RWPE1 (cell line): ENCODE measurements around the gene CBFA2T3.
"Not testable (repeated sequence)": the region's sequence is repeated elsewhere in the genome, so short reads cannot be mapped to it uniquely, and the experiment has no call there.

ENCODE experiments used
- CTCF ChIA-PET: fragments of 350-600 bp; sonication (Branson Sonifier 250); formaldehyde crosslinking; extraction: SDS; loops from one replicate; lab custom pipeline; 2021; lab: Yijun Ruan, JAX
- POLR2A ChIA-PET: fragments of 400-600 bp; formaldehyde crosslinking; extraction: SDS; loops from one replicate; lab custom pipeline; 2020; ENCODE audit warnings: antibody characterized with exemption; ENCODE audit not compliant: low non-redundant PET; lab: Yijun Ruan, JAX
- DNase-seq: peaks from one replicate; pipeline ENCODE4 v3.0.0; 2012; ENCODE audit warnings: low spot score
- H3K27ac ChIP-seq: fragments of 450-650 bp; 2 replicates; pipeline ENCODE4 v1.5.1; 2017
- CTCF ChIP-seq: fragments of 450-650 bp; conservative IDR thresholded peaks from 2 replicates; pipeline ENCODE4 v1.5.1; 2017; ENCODE audit warnings: low read depth, mild to moderate bottlenecking

Gene CBFA2T3

GRCh38 chr16:89012622-89012995 lies 35.6 kb upstream of the CBFA2T3 start:
- DNase-seq: no peak
- ChIA-PET CTCF (no interaction called here), POLR2A (no interaction called here)
- TF ChIP-seq CTCF: no peak
- no peak overlapping the region for H3K27ac ChIP-seq

DNA sequence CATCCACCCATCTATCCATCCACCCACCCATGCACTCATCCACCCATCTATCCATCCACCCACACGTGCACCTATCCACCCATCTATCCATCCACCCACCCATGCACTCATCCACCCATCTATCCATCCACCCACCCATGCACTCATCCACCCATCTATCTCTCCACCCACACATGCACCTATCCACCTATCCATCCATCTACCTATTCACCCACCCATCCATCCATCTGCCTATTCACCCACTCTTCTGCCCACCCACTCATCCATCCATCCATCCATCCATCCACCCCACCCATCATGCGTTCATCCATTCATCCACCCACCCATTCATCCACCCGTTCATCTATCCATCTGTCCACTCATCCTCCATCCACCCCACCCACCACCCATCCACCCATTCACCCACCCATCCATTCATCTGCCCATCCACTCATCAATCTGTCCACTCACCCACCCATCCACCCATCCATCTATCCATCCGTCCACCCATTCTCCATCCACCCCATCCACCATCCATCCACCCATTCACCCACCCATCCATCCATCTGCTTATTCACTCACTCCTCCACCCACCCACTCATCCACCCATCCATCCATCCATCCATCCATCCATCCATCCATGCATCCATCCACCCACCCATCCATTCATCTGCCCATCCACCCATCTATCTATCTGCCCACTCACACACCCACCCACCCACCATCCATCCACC lies 35.1 kb upstream of the CBFA2T3 start:
- DNase-seq: no peak
- ChIA-PET CTCF (no interaction called here), POLR2A (no interaction called here)
- no peak overlapping the region for H3K27ac ChIP-seq
- TF ChIP-seq CTCF: no peak

GRCh38 chr16:89010210-89010925 lies 33.4 kb upstream of the CBFA2T3 start:
- no peak overlapping the region for H3K27ac ChIP-seq
- DNase-seq: no peak
- ChIA-PET POLR2A (no interaction called here), CTCF (no interaction called here)
- TF ChIP-seq CTCF: no peak

DNA sequence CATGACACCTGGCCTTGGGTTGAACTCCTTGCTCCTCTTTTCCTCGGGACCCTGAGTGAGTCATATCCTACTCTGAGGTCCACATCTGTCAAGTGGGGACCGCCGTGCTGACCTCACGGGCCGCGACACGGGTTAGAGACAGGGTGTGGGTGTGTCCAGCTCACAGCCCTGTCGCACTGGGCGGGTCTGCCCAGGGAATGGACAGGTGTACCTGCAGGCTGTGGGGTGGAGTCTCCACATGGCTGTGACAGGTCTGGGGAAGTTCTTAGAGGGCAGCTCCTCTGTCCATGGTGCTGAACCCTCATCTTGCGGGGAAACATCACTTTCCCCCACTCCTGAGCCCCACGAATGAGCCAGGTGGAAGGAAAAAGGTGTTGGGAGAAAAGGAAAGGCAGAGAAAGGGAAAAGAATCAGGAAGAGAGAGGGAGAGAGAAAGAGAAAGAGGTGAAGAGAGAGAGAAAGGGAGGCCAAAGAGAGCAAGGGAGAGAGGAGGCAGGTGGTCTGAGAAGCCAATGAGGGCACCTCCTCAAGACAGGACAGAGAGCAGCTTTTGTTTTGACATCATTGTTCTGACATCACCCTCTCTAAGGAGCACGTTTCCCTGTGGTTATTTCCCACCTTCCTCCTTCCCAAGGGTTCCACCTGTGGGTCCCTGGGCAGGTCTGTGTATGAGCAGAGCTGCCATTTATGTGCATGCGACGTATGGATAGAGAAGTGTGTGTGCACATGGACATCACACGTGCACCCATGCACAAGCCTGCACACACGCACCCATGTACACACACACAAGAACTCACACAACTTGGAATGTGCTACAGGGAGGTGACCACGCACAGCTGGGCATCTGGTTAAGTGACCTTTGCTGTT lies 32.6 kb upstream of the CBFA2T3 start:
- CTCF ChIA-PET: no interaction called here
- DNase-seq: no peak
- TF ChIP-seq CTCF: no peak
- POLR2A ChIA-PET: no interaction called here
- no peak overlapping the region for H3K27ac ChIP-seq

- CTCF ChIA-PET, DNase-seq, POLR2A ChIA-PET, H3K27ac ChIP-seq: not testable (repeated sequence)
Measured at GRCh38 chr16:89008796-89009195, 31.8 kb upstream of the CBFA2T3 start.

DNA sequence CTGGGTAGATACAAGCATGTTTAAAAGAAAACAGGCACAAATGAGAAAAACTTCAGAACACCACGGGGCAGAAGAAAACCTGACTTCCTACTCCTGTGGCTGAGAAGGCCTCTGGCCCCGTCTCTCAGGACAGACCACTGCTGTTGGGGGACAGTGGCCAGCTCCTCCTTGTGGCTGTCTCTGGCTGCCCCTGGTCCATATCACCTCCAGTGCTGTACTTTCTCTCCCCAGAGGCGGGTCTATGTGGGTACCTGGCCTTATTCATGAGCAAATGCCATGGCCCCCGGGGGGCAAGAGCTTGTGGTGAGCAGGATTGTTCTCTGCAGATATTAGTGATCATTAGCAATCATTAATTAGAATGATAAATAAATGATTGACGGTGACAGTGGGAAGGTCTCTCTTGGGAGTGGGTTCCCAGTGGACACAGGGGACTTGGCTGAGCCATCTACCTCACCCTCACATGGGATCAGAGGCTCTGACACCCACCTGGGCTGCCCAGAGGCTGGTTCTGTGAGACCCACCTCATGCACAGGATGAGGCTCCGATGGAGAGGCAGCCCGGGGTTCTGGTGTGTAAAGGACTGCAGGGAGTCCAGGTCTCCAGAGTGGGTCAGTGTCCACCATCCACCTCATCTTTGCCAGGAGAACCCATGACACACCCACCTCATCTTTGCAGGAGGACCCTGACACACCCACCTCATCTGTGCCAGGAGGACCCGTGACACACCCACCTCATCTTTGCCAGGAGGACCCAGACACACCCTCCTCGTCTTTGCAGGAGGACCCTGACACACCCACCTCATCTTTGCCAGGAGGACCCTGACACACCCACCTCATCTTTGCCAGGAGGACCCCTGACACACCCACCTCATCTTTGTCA lies 30.6 kb upstream of the CBFA2T3 start:
- TF ChIP-seq CTCF: no peak
- H3K27ac ChIP-seq: no peak overlapping the region
- DNase-seq: no peak
- CTCF ChIA-PET: no interaction called here
- POLR2A ChIA-PET: no interaction called here
